ENCODE results near the gene USP2.
A peak's percentile ranks its signal among the peaks of the same experiment; 100 is the strongest.

Gene USP2

GRCh38 chr11:119320776-119321524, 60.5 kb downstream of the USP2 start:
- peak; percentile 23 for DNase-seq

GRCh38 chr11:119320240-119320775, 61.2 kb downstream of the USP2 start:
- no peak for DNase-seq

- DNase-seq, result no peak
Measured at GRCh38 chr11:119319700-119320239, 61.7 kb downstream of the USP2 start.

- no peak for DNase-seq
Measured at GRCh38 chr11:119319136-119319699, 62.3 kb downstream of the USP2 start.

GRCh38 chr11:119318240-119319135, 63.0 kb downstream of the USP2 start:
- peak; percentile 23 for DNase-seq

GRCh38 chr11:119317592-119318239, 63.8 kb downstream of the USP2 start:
- no peak for DNase-seq

- DNase-seq, result no peak
Measured at GRCh38 chr11:119316729-119317591, 64.5 kb downstream of the USP2 start, which contains the start of gene MCAM. MCAM (minus strand) TSS chr11:119317130; CDS start chr11:119317101, 29 bp downstream.

GRCh38 chr11:119316016-119316728, 65.3 kb downstream of the USP2 start:
- no peak for DNase-seq

GRCh38 chr11:119315131-119316015, 66.1 kb downstream of the USP2 start:
- peak; percentile 29 for DNase-seq

GRCh38 chr11:119314726-119315125, 66.8 kb downstream of the USP2 start:
- DNase-seq, result no peak

GRCh38 chr11:119310682-119311052, 70.8 kb downstream of the USP2 start:
- no peak for DNase-seq

GRCh38 chr11:119309953-119310681, 71.4 kb downstream of the USP2 start:
- no peak for DNase-seq

GRCh38 chr11:119309411-119309810, 72.1 kb downstream of the USP2 start:
- no peak for DNase-seq

GRCh38 chr11:119307974-119308373, 73.5 kb downstream of the USP2 start:
- no peak for DNase-seq

- DNase-seq, result no peak
Measured at GRCh38 chr11:119307219-119307618, 74.3 kb downstream of the USP2 start.

GRCh38 chr11:119306373-119306890, 75.1 kb downstream of the USP2 start:
- DNase-seq, result peak; percentile 5

GRCh38 chr11:119305556-119306372, 75.7 kb downstream of the USP2 start:
- no peak for DNase-seq
